Articular chondrocyte of knee joint (primary cell): ENCODE measurements around the gene RCC1. TPM values are rescaled to one million over a fixed set of nuclear protein-coding genes. Genes with fewer than 3 reads are reported as not detected.
A peak's percentile ranks its signal among the peaks of the same experiment; 100 is the strongest.

Experiments used
- small RNA-seq: library from RNA; depleted of rRNA; stranded (forward); fragments of <200 nt; gene quantifications from one replicate; pipeline ENCODE3, GENCODE V24; 2012
- total RNA-seq: library from RNA; depleted of rRNA; stranded (reverse); fragments of >200 nt; gene quantifications from 2 replicates; pipeline ENCODE4 v1.2.3, GENCODE V29; 2012

Gene RCC1
- 35.3 and 40.3 TPM in 2 replicates for total RNA-seq

GRCh38 chr1:28505406-28506187 lies at the start of gene RCC1:
RCC1 (plus strand) TSS chr1:28506043; CDS start chr1:28529867, 23,824 bp downstream.

GRCh38 chr1:28552758-28553663 lies 47.2 kb downstream of the RCC1 start, which contains the start of gene TRNAU1AP:
TRNAU1AP (plus strand) TSS chr1:28553085; CDS start chr1:28553111, 26 bp downstream.

Small RNA genes within 50 kb of the gene (small RNA-seq; reads per million reads assigned to genes)
- gene RNU6ATAC27P = not detected
- gene SNORA16A = not detected
- gene SNORA44 = not detected
- gene SNORA61 = not detected
- not detected for gene SNORA73A
- gene SNORA73B = 2,831 reads per million, percentile 100 among the genes with 10 or more reads in this experiment
- 331 reads per million, percentile 99 among the genes with 10 or more reads in this experiment for gene SNORD99

Other genes with a start within 250 kb of the RCC1 start
- 18.7 and 22.4 TPM in 2 replicates for gene SESN2, start 246.5 kb upstream of the RCC1 start, total RNA-seq
- gene MED18, start 177.0 kb upstream of the RCC1 start, total RNA-seq = 16.9 and 23.1 TPM in 2 replicates
- gene PHACTR4, start 136.3 kb upstream of the RCC1 start, total RNA-seq = 17.8 and 24.8 TPM in 2 replicates
- gene TRNAU1AP, start 47.0 kb downstream of the RCC1 start, total RNA-seq = 26.6 and 31.8 TPM in 2 replicates
- 10.1 and 12.4 TPM in 2 replicates for gene RAB42, start 86.2 kb downstream of the RCC1 start, total RNA-seq
- 40.1 and 40.2 TPM in 2 replicates for gene TAF12, start 137.0 kb downstream of the RCC1 start, total RNA-seq
- gene RNU11, start 142.6 kb downstream of the RCC1 start, total RNA-seq = under 0.01 TPM in 1 of 2 replicates, not detected in the other
- gene GMEB1, start 162.7 kb downstream of the RCC1 start, total RNA-seq = 9.0 and 9.3 TPM in 2 replicates
- gene YTHDF2, start 230.9 kb downstream of the RCC1 start, total RNA-seq = 64.1 and 67.0 TPM in 2 replicates